Activated CD4-positive, alpha-beta T cell treated with anti-CD3 and anti-CD28 coated beads, Interleukin-2, amount 10 ng/mL, durations not matched to agents 7 days and 5 days (primary cell): ENCODE data around the gene SDSL. TPM values are rescaled to one million over a fixed set of nuclear protein-coding genes. Genes with fewer than 3 reads are reported as not detected.
A peak's percentile ranks its signal among the peaks of the same experiment; 100 is the strongest.

Source experiments
- CTCF ChIA-PET: fragments of 350-600 bp; sonication (Branson Sonifier 250); formaldehyde crosslinking; loops from one replicate; lab custom pipeline; 2021; ENCODE audit warnings: antibody characterized with exemption; lab: Charles Lee
- POLR2A ChIA-PET: fragments of 350-600 bp; sonication (Branson Sonifier 250); formaldehyde crosslinking; loops from one replicate; lab custom pipeline; 2021; ENCODE audit warnings: antibody characterized with exemption; lab: Charles Lee
- DNase-seq: peaks from one replicate; pipeline ENCODE4 v3.0.0-alpha.2; 2020
- H3K27ac Mint-ChIP-seq: one replicate; pipeline ENCODE4 v1.8.0; 2021; ENCODE audit warnings: mild to moderate bottlenecking, moderate library complexity, mixed read lengths
- H3K27me3 Mint-ChIP-seq: one replicate; pipeline ENCODE4 v1.8.0; 2021; ENCODE audit warnings: mixed read lengths
- H3K36me3 Mint-ChIP-seq: one replicate; pipeline ENCODE4 v1.8.0; 2021; ENCODE audit warnings: low read depth, mixed read lengths
- H3K4me1 Mint-ChIP-seq: one replicate; pipeline ENCODE4 v1.8.0; 2021; ENCODE audit warnings: mixed read lengths
- H3K4me3 Mint-ChIP-seq: one replicate; pipeline ENCODE4 v1.8.0; 2021; ENCODE audit warnings: mild to moderate bottlenecking, moderate library complexity, mixed read lengths
- H3K9me3 Mint-ChIP-seq: one replicate; pipeline ENCODE4 v1.8.0; 2021; ENCODE audit warnings: mixed read lengths
- total RNA-seq, 2 experiments: library from RNA; stranded (reverse); gene quantifications; one replicate each; pipeline ENCODE4 v1.2.3, GENCODE V29; 2021

Gene SDSL
- total RNA-seq, 2 experiments from 2014 or later, result 3.6 to 4.5 TPM

GRCh38 chr12:113464452-113464775 lies 42.2 kb downstream of the SDSL start:
- Mint-ChIP-seq H3K9me3 (no peaks in the 10 kb centered on the region), H3K4me3 (no peak overlapping the region), H3K36me3 (peaks cover 7% of the 10 kb centered on the region), H3K27me3 (peaks cover 76% of the 10 kb centered on the region), H3K4me1 (peaks cover 27% of the 10 kb centered on the region), H3K27ac (no peak overlapping the region)
- DNase-seq, result no peak
- CTCF ChIA-PET, result no interaction called here
- POLR2A ChIA-PET, result no interaction called here

- Mint-ChIP-seq H3K27ac (no peak overlapping the region), H3K27me3 (peaks cover 76% of the 10 kb centered on the region), H3K4me3 (no peak overlapping the region), H3K36me3 (peaks cover 7% of the 10 kb centered on the region), H3K9me3 (no peaks in the 10 kb centered on the region), H3K4me1 (peaks cover 27% of the 10 kb centered on the region)
- ChIA-PET CTCF (interaction anchor here (1.2 kb wide), 1 partner anchor 10 kb away, joined by 3 read pairs; no protein-coding TSS in a partner anchor), POLR2A (no interaction called here)
- no peak for DNase-seq
Observed at GRCh38 chr12:113464852-113465719, 42.9 kb downstream of the SDSL start.

- Mint-ChIP-seq H3K27me3 (peaks cover 78% of the 10 kb centered on the region), H3K9me3 (no peaks in the 10 kb centered on the region), H3K4me3 (no peak overlapping the region), H3K36me3 (peaks cover 7% of the 10 kb centered on the region), H3K4me1 (peaks cover 27% of the 10 kb centered on the region), H3K27ac (peak overlapping the region; percentile 55)
- no peak for DNase-seq
- POLR2A ChIA-PET, result no interaction called here
- CTCF ChIA-PET, result interaction anchor here (0.6 to 1.2 kb wide), 3 partner anchors 9 to 11 kb away, joined by 3 to 4 read pairs (median 3); no protein-coding TSS in a partner anchor
Observed at GRCh38 chr12:113465808-113466453, 43.8 kb downstream of the SDSL start.

GRCh38 chr12:113466454-113467141 lies 44.4 kb downstream of the SDSL start:
- H3K27ac Mint-ChIP-seq, result no peak overlapping the region
- CTCF ChIA-PET, result interaction anchor here (0.6 to 1.2 kb wide), 3 partner anchors 8 to 11 kb away, joined by 3 to 4 read pairs (median 3); no protein-coding TSS in a partner anchor
- POLR2A ChIA-PET, result no interaction called here
- peaks cover 79% of the 10 kb centered on the region for H3K27me3 Mint-ChIP-seq
- H3K36me3 Mint-ChIP-seq, result peaks cover 7% of the 10 kb centered on the region
- peaks cover 26% of the 10 kb centered on the region for H3K4me1 Mint-ChIP-seq
- H3K9me3 Mint-ChIP-seq, result no peaks in the 10 kb centered on the region
- no peak for DNase-seq
- H3K4me3 Mint-ChIP-seq, result peak overlapping the region; percentile 34

- POLR2A ChIA-PET, result no interaction called here
- Mint-ChIP-seq H3K27me3 (peaks cover 78% of the 10 kb centered on the region), H3K4me3 (peak overlapping the region; percentile 34), H3K9me3 (no peaks in the 10 kb centered on the region), H3K4me1 (peaks cover 24% of the 10 kb centered on the region), H3K36me3 (peaks cover 7% of the 10 kb centered on the region), H3K27ac (no peak overlapping the region)
- DNase-seq, result no peak
- CTCF ChIA-PET, result no interaction called here
Observed at GRCh38 chr12:113467142-113467501, 44.9 kb downstream of the SDSL start.

- peaks cover 78% of the 10 kb centered on the region for H3K27me3 Mint-ChIP-seq
- DNase-seq, result no peak
- H3K27ac Mint-ChIP-seq, result no peak overlapping the region
- no peak overlapping the region for H3K4me3 Mint-ChIP-seq
- POLR2A ChIA-PET, result no interaction called here
- H3K4me1 Mint-ChIP-seq, result peaks cover 21% of the 10 kb centered on the region
- CTCF ChIA-PET, result no interaction called here
- H3K9me3 Mint-ChIP-seq, result no peaks in the 10 kb centered on the region
- peaks cover 5% of the 10 kb centered on the region for H3K36me3 Mint-ChIP-seq
Observed at GRCh38 chr12:113467502-113468364, 45.6 kb downstream of the SDSL start.

- DNase-seq, result no peak
- ChIA-PET CTCF (no interaction called here), POLR2A (interaction anchor here (0.7 kb wide), 1 partner anchor 1623 kb away, joined by 3 read pairs; no protein-coding TSS in a partner anchor)
- peaks cover 23% of the 10 kb centered on the region for H3K4me1 Mint-ChIP-seq
- peaks cover 81% of the 10 kb centered on the region for H3K27me3 Mint-ChIP-seq
- no peak overlapping the region for H3K4me3 Mint-ChIP-seq
- peaks cover 3% of the 10 kb centered on the region for H3K36me3 Mint-ChIP-seq
- H3K27ac Mint-ChIP-seq, result peak overlapping the region; percentile 41
- no peaks in the 10 kb centered on the region for H3K9me3 Mint-ChIP-seq
Observed at GRCh38 chr12:113468365-113469223, 46.4 kb downstream of the SDSL start.

- no peak for DNase-seq
Observed at GRCh38 chr12:113469224-113469948, 47.2 kb downstream of the SDSL start.

GRCh38 chr12:113469949-113470743 lies 48.0 kb downstream of the SDSL start:
- POLR2A ChIA-PET, result no interaction called here
- no peak for DNase-seq
- H3K27me3 Mint-ChIP-seq, result peaks cover 81% of the 10 kb centered on the region
- H3K36me3 Mint-ChIP-seq, result no peaks in the 10 kb centered on the region
- CTCF ChIA-PET, result no interaction called here
- H3K9me3 Mint-ChIP-seq, result no peaks in the 10 kb centered on the region
- no peak overlapping the region for H3K27ac Mint-ChIP-seq
- H3K4me1 Mint-ChIP-seq, result peaks cover 21% of the 10 kb centered on the region
- no peak overlapping the region for H3K4me3 Mint-ChIP-seq

More at GRCh38 chr12:113469224-113469948, 47.2 kb downstream of the SDSL start:
- CTCF ChIA-PET, result no interaction called here
- Mint-ChIP-seq H3K27me3 (peaks cover 80% of the 10 kb centered on the region), H3K4me3 (no peak overlapping the region), H3K36me3 (no peaks in the 10 kb centered on the region), H3K27ac (no peak overlapping the region), H3K9me3 (no peaks in the 10 kb centered on the region), H3K4me1 (peaks cover 21% of the 10 kb centered on the region)
- POLR2A ChIA-PET, result interaction anchor here (0.7 kb wide), 1 partner anchor 1623 kb away, joined by 3 read pairs; no protein-coding TSS in a partner anchor

- peaks cover 19% of the 10 kb centered on the region for H3K4me1 Mint-ChIP-seq
- no peaks in the 10 kb centered on the region for H3K36me3 Mint-ChIP-seq
- CTCF ChIA-PET, result interaction anchor here (1.0 kb wide), 1 partner anchor 9 kb away, joined by 3 read pairs; no protein-coding TSS in a partner anchor
- DNase-seq, result no peak
- POLR2A ChIA-PET, result no interaction called here
- no peak overlapping the region for H3K4me3 Mint-ChIP-seq
- no peak overlapping the region for H3K27ac Mint-ChIP-seq
- H3K9me3 Mint-ChIP-seq, result no peaks in the 10 kb centered on the region
- H3K27me3 Mint-ChIP-seq, result peaks cover 86% of the 10 kb centered on the region
Observed at GRCh38 chr12:113470871-113471618, 48.9 kb downstream of the SDSL start.
